ENCODE measurements around the gene POGLUT3.

DNA sequence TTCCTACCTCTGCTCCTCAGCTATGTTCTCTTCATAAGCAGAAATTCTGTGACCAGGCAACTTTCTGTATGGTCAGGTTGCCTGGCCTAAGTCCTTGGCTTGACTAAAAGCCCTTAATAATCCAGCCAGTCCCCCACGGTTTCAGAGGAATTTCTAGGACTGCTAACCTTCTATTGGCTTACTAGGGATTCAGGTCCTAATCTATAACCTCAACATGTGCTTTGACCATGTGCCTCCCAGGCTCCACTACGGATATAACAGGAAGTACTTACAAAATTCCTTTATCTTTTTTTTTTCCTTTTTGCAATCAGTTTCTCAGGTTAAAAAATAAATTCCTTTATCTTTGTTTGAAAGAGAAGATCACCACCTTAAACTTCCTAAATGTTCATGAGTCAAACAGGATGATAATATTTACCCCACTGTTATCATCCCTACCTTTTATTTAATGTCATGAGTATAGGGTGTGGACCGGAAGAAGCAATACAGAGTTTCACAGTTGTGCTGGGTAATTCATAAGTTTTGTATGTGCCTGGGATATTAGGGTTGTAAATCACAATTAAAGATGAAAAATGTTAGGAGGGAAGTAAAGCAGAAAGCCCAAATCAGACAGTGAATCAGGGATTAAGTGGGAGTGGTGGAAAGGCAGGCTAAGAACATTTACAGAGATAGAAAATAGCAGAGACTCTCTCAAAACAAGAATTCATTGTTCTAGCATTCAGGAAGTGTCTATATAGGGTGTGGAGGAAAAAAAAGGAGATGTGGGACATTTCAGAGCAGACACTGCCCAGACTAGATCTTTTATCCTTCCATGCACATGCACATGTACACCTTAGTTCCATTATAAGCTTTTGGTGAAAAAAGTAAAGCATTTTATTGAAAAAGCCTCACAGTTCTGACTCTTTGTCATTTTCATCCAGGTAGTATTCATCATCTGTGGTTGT lies 10.7 kb upstream of the POGLUT3 start:
- TF ChIP-seq TAF1 (conservative IDR thresholded peaks at IDR 0.05) (no peak), RAD21 (IDR thresholded peaks at IDR 0.05) (no peak), EGR1 (IDR thresholded peaks at IDR 0.05; ENCODE audit: low read depth in 2 of 2) (no peak), HNF4A (conservative IDR thresholded peaks at IDR 0.05) (no peak), FOXA1 (IDR thresholded peaks at IDR 0.05) (no peak), CTCF (IDR thresholded peaks at IDR 0.05; ENCODE audit: low read depth, low read length, missing input control) (no peak), JUND (IDR thresholded peaks at IDR 0.05) (no peak), REST (IDR thresholded peaks at IDR 0.05) (no peak)
- TF ChIP-seq, protein P1, sequence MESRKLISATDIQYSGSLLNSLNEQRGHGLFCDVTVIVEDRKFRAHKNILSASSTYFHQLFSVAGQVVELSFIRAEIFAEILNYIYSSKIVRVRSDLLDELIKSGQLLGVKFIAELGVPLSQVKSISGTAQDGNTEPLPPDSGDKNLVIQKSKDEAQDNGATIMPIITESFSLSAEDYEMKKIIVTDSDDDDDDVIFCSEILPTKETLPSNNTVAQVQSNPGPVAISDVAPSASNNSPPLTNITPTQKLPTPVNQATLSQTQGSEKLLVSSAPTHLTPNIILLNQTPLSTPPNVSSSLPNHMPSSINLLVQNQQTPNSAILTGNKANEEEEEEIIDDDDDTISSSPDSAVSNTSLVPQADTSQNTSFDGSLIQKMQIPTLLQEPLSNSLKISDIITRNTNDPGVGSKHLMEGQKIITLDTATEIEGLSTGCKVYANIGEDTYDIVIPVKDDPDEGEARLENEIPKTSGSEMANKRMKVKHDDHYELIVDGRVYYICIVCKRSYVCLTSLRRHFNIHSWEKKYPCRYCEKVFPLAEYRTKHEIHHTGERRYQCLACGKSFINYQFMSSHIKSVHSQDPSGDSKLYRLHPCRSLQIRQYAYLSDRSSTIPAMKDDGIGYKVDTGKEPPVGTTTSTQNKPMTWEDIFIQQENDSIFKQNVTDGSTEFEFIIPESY (IDR thresholded peaks at IDR 0.05), result no peak
- TF ChIP-seq, protein P2, sequence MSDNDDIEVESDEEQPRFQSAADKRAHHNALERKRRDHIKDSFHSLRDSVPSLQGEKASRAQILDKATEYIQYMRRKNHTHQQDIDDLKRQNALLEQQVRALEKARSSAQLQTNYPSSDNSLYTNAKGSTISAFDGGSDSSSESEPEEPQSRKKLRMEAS (IDR thresholded peaks at IDR 0.05), result no peak

Measured in liver (tissue), 3 donors.